NCI-H345 treated with DMSO at 0.1 percent for 48 hours (cell line): ENCODE results near the gene PGAM1.
"Not testable (repeated sequence)": the region's sequence is repeated elsewhere in the genome, so short reads cannot be mapped to it uniquely, and the experiment has no call there.

Experiments
- DNase-seq: peaks from one replicate; lab custom pipeline; 2025; ENCODE audit not compliant: unreplicated experiment; lab: John Stamatoyannopoulos, UW

Gene PGAM1

DNA sequence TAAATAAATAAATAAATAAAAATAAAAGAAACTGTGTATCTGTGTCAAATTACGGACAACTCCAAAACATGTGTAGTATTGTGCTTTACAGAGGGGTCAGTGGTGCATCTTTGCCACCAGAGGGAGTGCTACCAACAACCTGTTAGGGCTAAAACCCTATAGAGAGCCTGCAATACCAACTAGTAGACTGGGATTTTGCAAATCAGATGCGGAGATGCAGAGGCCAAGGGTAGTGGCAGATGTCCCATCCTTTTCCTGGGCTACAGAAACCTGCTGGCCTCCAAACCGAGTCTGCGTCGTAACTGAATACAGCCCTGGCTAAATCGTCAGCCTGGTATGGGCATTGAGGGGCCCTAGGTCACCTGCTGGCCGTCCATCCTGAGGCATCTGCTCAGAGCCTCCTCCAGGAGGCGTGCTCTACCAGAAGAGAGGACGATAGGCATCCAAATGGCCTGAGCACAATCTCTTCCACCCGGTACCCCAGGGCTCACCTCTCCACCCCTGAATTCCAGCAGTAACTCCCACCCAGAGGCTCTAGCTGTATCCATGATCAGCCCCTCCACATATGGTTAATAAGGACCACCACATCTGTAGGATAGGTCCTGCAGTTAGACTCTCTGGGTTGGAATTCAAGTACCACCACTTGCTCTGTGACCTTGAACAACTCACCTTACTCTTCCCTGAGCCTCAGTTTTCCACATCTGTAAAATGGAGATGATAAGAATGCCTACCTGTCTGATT, 18.6 kb upstream of the PGAM1 start:
- peak; percentile 56 for DNase-seq

DNA sequence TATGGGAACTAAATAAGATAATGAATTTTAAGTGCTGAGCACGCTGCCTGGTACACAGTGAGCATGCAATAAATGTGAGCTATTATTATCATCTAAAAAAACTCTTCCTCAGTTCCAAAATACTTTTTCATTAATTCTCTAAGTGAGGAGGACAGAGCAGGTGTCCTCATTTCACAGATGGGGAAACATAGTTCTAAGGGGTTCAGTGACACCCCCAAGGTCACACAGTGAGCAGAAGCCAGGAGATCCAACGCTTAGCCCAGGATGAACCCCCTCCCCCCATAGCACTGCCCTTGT, 18.1 kb upstream of the PGAM1 start:
- DNase-seq: no peak

DNA sequence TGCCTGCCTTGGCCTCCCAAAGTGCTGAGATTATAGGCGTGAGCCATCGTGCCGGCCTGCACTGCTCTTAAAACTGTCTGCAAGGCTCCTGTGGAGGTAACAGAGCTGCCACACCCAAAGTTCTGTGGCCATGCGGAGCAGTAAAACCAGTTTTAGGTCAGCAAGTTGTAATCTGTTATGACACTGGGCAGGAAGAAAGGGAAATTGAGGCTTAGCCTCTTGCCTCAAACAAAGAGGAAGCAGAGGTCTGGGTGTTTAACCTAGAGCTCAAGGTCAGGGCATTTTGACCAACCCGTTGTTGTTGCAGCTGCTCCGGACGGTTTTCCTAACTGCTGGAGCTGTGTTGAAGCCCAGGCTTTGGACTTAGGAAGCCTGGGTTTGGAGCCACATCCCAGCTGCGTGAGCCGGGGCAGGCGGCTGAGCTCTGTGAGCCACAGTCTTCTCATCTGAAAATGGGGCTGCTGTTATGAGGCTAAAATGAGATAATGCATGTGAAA, 17.4 kb upstream of the PGAM1 start:
- no peak for DNase-seq

DNA sequence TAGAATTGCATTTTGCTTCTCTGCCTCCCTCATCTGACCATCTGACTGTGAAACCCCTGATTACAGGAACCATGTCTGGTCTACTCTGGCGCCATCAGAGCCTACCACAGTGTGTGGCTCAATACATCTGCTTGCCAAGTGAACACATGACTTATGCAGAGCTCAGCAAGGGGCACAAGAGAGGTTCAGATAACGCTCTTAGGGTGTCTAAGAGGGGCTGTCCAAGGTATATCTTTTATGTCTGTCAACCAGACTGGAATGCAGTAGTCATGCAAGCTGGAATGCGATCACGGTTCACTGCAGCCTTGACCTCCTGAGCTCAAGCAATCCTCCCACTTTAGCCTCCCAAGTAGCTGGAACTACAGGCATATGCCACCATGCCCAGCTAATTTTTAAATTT, 14.6 kb upstream of the PGAM1 start:
- DNase-seq: no peak

DNA sequence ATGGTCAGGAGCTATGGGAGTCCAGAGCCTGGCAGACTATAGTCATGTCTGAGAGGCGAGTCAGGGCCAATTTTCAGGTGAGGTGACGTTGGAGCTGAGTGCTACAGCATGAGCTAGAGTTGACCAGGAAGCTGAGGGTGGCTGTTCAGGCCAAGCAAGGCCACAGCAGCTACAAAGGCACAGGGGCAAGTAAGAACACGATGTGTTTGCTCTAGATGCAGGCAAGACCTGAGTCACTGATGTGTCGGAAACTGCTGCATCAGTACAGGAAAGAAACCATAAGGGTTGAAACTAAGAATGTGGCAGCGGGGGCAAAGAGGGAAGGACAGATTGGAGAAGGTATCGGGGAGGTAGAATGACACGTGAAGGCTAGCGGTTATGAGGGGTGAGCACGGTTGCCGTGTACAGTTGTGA, 13.1 kb upstream of the PGAM1 start:
- no peak for DNase-seq

DNA sequence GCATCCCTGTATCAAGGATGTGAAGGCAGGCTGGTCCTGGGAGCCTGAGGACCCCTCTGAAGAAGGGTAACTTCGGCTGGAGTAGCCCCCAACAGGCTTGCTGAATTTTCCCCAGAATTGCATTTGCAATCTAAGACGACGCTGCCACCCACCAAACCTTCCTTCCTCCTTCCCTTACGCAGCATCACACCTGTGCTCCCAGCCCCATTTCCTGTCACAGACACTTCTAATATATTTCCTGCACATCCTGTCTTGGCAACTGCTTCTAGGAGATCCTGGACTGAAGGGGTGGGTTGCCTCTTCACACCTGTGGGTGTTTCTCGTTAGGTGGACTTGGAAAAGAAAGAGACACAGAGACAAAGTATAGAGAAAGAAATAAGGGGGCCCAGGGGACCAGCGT, 9.4 kb upstream of the PGAM1 start:
- DNase-seq: no peak

DNA sequence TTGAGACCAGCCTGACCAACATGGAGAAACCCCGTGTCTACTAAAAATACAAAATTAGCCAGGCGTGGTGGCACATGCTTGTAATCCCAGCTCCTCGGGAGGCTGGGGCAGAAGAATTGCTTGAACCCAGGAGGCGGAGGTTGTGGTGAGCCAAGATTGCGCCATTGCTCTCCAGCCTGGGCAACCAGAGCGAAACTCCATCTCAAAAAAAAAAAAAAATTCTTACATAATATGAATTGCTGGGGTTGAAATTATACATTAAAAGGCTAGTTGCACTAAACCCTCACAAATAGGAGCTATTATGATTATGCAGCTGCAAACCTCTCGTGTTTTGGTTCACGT, 2.3 kb upstream of the PGAM1 start:
- not testable (repeated sequence) for DNase-seq

DNA sequence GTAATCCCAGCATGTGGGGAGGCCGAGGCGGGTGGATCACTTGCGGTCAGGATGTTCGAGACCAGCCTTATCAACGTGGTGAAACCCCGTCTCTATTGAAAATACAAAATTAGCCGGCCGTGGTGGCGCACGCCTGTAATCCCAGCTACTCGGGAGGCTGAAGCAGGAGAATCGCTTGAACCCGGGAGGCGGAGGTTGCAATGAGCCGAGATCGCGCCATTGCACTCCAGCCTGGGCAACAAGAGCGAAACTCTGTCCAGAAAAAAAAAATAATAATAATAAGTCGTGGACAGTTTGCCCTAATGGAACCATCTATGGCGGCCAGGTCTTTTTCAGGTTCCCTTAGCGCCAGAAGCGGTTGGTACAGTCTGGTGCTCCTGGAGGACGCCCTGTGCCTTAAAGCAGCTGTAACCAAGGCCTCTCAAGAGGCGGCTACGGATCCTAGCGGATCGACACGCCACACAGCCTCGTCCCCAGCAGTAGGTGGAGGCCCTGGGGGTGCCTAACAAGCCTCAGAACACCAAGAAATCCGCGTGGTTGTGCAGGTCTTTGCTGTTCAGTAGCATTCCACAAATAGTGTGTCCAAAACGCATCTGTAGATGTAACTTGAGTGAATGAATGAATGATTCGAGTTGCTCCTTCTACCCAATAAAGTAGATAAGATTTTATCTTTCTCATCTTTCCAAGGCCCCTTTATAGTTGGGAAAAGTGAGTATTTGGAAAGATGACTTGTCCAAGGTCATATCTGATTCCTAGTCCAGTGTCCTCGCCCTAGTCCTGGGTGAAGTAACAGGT, 982 bp downstream of the PGAM1 start:
- no peak for DNase-seq

DNA sequence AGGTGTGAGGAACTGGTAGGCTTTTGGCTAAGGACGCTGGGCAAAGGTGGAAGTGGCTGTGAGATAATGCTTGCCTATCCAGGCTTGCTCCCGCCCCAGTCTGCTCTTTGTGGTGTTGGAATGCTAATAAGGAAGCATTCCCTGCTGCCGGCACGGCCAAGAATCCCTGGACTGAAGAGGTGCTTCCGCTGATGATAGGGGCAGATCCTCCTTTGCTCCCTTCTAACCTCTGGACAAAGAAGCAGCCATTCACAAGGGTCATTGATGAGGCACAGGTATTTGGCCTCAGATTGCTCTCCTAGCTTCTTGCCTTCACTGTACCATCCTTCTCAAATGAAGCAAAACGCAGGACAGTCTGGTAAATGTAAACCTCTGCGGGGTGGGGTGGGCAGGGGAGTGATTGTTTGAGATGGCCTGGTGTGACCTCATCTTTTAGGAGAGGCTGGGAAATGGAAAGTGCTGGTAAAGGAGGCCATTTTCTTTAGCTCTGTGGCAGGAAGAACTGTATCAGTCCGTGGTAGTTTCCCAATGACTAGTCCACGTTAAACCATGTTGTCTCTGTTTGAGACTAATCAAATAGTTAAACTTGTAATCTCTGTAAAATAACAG, 1.7 kb downstream of the PGAM1 start:
- no peak for DNase-seq

DNA sequence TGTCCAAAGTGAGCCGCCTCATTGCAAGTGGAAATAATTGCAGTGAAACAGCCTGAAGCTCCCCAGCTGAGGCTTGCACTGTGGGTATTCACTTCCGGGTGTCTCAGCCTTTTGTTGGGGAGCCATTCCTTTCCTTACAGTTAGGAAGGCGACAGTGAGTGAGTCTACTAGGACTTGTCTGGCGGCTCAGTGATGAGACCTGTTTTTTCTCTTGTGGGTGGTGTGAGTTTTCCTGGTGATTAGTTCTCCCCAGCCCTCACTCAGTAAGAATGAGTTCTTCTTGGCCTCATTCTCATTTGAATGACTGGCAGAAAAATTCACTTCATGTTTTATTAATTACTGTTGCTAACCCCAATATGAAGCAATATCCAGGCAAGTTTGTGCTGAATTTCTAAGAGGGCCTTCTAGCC, 2.6 kb downstream of the PGAM1 start:
- no peak for DNase-seq

DNA sequence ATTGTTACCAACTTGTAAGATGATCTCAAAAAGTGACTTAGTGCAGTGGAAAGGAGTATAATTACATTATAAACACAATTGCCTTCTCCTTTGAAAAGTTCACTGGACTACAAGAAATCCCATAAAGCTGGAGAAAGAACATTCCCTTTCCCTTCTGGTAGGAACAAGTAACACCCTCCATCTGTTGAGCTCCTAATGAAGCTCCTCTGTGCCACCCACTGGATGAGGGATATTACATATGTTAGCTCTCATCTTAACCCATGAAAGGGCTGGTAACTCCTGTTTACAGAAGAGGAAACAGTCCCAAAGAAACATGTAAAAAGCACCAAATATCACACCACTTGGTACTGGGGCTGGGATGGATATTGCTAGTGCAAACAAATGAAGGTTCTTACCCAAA, 8.1 kb downstream of the PGAM1 start:
- DNase-seq: no peak

DNA sequence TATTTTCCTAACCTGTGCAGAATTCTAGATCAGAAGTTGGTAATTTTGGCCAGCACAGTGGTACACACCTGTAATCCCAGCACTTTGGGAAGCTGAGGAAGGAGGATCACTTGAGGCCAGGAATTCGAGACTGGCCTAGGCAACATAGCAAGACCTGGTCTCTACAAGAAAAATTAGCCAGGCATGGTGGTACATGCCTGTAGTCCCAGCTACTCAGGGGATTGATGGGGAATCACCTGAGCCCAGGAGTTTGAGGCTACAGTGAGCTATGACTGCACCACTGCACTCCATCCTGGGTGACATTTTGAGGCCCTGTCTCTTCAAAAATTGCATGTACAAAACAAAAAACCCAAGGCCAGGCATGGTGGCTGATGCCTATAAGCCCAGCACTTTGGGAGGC, 8.6 kb downstream of the PGAM1 start:
- no peak for DNase-seq

DNA sequence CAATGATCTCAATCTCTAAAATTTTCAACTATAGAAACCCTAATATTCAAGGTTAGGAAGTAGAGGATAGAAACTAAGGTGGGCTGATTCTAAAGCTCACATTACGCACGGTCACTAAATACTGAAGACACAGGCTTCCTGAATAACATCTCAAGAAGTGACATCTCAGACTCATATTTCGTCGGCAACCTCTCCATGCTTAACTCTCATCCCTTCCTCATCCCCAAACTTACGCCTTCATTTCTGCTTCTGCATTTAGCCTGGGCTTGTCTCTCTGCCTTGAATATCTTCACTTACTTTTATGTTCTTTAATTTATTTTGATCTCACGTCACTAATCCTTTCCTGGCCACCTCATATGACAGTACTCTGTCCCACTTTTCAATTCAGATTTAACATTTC, 9.2 kb downstream of the PGAM1 start:
- DNase-seq: no peak

DNA sequence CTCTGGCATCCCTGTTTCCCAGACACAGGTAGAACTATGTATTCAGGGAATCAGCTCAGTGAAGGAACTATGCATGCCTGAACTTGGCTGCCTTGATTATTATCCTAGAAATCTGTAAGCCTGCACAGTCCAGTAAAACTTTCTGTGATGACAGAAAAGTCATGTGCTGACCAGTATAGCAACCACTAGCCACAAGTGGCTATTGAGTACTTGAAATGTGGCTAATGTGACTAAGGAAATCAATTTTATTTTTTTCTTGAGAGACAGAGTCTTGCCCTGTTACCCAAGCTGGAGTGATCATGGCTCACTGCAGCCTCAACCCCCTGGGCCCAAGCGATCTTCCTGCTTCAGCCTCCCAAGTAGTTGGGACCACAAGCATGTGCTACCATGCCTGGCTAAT, 16.3 kb downstream of the PGAM1 start:
- DNase-seq: no peak

DNA sequence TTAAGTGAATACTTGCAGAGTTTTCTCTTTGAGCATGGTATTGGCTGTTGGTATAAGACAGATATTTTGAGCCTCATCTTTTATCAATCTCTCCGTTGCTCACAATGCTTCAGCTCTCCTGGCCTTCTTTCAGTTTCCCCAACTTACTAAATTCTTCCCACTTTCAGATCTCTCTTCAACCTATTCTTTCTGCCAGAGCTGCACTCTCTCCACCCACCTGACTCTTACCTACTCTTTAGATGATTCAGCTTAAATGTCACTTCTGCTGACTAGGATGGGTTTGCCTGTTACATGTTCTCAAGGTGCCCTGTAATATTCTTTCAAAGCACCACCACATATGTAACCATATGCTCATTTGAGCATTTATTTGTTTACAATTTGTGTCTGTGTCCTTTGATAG, 18.2 kb downstream of the PGAM1 start:
- no peak for DNase-seq

DNA sequence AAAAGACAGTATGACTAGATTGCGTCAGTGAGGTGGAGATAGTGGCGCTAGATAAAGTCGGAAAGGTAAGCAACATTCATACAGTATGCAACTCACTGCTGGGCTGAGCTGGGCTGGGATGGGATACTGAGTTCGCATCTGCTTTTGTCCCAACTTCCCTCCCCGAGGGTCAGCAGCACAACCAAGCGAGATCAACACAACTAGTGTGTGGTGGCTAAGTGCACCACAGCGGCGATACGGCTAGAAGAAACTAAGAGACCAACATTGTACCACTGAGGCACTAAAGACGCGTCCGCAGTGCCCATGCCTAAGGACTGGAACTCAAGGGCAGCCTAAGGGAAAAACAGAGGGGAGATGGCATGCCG, 19.3 kb downstream of the PGAM1 start:
- no peak for DNase-seq

DNA sequence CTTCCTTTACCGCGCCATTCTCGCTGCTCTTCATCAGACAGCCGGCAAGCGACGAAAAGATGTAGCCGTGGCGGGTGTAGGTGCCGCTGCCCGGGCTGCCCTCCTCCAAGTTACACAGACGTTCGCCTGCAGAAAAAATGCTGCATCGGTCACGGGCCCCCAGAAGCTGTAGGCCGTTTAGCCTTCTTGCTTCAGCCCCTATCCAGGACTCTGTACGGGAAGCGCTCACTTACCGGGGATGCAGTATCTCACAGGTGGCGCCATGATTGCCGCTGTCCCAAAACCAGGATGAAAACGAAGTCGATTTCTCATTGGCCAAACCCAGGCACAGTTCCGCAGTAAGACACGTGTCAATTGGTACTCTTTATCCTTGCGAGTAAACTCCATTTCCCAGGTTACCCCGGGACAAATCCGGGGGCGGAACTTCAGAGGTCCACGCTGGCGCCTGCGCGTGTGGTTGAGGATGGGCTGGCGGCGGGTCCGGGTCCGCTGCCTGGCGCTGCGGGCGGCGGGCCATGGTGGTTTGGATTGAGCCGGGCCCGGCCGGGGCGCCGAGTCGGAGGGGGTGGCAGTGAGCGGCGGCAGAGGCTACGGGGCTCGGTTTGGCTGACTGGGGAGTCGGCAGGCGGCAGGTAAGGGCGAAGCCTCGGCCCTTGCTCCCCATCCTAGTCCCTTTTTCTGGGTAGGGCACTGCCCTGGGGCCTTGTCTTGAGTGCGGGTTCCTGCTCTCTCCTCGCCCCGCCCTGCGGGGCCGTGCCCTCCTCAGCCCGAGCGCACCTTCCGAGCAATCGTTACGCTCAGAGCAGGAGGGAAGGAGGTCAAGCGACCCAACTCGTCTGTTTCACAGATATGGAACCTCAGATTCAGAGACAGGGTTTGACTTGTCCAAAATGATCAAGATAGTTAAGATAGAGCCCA, 20.0 kb downstream of the PGAM1 start, which contains the start of the genes EXOSC1 and ZDHHC16:
Gene EXOSC1, minus strand, starts transcription at position 285 of the 918 bp plus-strand sequence. Its CDS starts 21 bp downstream, at position 264.
Gene ZDHHC16, plus strand, starts transcription at position 454 of the 918 bp plus-strand sequence. CDS start 5,501 bp downstream, outside the sequence.
- peak; percentile 90 for DNase-seq

DNA sequence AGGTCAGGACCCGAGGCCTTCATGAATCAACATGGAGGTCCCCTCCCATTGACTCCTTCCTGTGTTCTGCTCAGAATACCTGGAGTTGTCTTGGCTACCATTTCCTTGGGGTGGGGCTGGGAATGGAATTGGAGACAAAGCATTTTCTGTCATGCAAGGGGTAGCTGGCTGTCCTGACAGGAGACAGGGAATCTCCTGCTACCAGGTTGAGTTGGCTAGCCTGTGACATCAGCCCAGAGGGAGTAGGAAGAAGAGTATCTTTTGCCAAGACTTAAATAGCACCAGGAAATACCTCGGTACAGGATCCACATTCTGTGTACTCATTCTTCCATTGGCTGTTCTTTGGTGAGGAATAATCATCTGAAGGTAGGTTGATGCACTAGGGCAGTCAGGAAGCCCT, 24.8 kb downstream of the PGAM1 start:
- DNase-seq: no peak

DNA sequence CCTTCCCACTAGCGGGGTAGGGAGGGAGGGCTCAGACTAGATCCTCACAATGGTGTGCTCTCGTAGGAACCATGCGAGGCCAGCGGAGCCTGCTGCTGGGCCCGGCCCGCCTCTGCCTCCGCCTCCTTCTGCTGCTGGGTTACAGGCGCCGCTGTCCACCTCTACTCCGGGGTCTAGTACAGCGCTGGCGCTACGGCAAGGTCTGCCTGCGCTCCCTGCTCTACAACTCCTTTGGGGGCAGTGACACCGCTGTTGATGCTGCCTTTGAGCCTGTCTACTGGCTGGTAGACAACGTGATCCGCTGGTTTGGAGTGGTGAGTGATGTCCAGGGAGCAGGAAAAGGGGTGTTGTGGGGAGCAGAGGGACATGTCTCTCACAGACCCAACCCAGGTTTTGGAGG, 25.6 kb downstream of the PGAM1 start:
- DNase-seq: no peak

DNA sequence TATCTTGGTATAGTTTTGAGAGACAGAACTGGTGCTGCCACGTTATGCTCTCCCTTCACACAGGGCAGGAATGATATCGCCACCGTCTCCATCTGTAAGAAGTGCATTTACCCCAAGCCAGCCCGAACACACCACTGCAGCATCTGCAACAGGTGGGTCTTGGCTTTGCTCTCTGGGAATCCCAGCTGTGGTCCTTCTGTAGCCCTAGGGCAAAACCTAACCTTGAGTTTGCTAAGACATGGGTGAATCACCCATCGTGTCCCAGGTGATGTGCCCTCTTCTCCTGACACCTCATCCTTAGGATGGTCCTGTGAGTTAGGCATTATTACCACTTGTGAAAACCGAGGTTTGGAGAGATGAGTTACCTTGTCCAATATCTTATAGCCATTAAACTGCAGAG, 26.4 kb downstream of the PGAM1 start:
- DNase-seq: no peak
